Amniotic epithelial cell (primary cell): ENCODE results near the gene LIMK1.
A peak's percentile ranks its signal among the peaks of the same experiment; 100 is the strongest.
"Not testable (repeated sequence)": the region's sequence is repeated elsewhere in the genome, so short reads cannot be mapped to it uniquely, and the experiment has no call there.

Source experiments
- DNase-seq: peaks from one replicate; pipeline ENCODE4 v3.0.0-alpha.2; 2010; ENCODE audit warnings: low read depth

Gene LIMK1

GRCh38 chr7:74126220-74126880 lies 42.7 kb downstream of the LIMK1 start:
- no peak for DNase-seq

DNA sequence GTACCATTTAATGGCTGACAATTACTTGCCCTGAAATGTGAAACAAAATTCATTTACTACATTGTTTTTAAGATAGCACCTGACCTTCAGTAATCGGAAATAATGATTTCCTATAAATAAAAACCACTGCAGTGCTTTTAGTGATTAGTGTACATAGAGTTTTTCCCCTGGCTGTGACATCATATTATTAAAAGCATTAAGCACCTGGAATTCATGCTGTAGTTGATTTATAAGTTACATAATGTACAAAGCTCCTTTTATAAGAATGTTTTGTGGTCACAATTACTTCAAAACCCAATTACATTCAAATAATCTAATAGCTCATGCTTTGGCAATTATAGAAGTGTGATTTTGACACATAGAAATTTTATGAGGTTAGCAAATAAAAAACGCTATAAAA lies 46.3 kb downstream of the LIMK1 start:
- DNase-seq, result no peak

DNA sequence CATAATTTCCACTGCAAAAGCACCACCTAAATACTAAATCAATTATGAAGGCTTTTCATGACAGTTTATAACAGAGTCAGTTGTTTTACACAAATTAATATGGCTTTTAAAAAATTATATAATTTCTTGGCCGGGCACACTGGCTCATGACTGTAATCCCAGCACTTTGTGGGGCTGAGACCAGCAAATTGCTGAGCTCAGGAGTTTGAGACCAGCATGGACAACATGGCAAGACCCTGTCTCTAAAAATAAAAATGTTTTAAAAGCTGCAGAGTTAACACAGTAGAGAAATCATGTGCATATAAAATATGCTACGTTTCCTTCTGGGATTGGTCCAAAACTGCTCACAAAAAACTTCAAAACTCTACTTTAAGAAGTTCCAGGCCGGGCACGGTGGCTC lies 46.9 kb downstream of the LIMK1 start:
- DNase-seq, result no peak

DNA sequence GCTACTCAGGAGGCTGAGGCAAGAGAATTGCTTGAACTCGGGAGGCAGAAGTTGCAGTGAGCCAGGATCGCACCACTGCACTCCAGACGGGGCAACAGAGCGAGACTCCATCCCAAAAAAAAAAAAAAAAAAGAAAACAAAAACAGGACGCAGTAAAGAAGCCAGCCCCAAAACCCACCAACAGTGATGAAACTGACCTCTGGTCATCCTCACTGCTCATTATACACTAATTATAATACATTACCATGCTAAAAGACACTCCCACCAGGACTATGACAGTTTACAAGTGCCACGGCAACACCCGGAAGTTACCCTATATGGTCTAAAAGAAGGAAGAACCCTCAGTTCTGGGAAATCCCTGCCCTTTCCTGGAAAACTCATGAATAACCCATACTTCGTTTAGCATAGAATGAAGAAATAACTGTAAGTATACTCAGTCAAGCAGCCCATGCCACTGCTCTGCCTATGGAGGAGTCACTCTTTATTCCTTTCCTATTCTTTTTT lies 50.6 kb downstream of the LIMK1 start:
- DNase-seq, result peak; percentile 4

GRCh38 chr7:74138334-74138867 lies 54.8 kb downstream of the LIMK1 start:
- DNase-seq, result no peak

- no peak for DNase-seq
These were observed 55.6 kb downstream of the LIMK1 start for GRCh38 chr7:74138945-74139843.

- DNase-seq, result peak; percentile 9
These were observed 58.1 kb downstream of the LIMK1 start for GRCh38 chr7:74141705-74142104.

DNA sequence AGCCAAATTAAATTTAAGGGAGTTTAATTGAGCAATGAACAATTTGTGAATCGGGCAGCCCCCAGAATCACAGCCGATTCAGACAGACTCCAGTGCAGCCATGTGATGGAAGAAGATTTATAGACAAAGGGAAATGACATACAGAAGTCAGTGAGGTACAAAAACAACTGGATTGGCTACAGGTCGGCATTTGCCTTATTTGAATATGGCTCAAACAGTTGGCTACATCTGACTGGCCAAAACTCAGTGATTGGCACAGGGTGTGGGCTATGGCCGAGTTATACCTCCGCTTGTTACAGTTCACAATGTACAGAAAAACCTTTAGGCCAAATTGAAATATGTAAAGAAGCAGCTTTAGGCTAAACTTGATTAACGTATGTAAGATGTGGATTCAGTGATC lies 59.8 kb downstream of the LIMK1 start:
- DNase-seq, result no peak

DNA sequence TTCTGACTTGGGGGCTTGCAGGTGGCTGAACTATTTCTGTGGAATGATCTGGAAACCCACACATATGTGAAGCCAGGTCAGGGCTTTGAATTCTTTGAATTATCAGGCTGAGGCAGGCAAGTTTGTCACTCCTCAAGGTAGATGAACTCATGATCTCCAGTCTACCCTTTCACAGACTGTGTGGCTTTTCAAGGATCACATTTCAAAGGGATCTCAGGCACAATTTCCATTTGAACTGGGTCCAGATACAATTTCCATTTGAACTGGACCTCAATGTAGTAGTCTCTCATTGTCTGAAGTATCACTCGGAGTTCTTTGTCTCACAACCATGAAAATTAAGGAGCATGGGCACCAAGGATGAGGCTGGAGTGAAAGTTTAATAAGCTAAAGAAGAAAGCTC lies 64.9 kb downstream of the LIMK1 start:
- no peak for DNase-seq

DNA sequence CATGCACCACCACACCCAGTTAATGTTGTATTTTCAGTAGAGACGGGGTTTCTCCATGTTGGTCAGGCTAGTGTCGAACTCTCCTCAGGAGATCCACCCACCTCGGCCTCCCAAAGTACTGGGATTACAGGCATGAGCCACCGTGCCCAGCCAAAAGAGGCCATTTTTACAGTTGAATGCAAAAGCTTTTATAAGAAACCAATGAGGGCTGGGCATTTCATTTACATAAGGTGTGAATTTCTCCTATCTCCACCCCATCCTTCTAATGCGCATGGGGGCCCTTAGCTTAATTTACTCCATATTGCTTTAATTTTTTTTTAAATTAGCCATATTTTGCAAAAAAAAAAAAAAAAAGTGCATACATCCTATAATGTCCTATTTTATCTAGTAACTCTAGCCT lies 65.5 kb downstream of the LIMK1 start:
- DNase-seq, result no peak

GRCh38 chr7:74149603-74150002 lies 66.0 kb downstream of the LIMK1 start:
- DNase-seq, result no peak

DNA sequence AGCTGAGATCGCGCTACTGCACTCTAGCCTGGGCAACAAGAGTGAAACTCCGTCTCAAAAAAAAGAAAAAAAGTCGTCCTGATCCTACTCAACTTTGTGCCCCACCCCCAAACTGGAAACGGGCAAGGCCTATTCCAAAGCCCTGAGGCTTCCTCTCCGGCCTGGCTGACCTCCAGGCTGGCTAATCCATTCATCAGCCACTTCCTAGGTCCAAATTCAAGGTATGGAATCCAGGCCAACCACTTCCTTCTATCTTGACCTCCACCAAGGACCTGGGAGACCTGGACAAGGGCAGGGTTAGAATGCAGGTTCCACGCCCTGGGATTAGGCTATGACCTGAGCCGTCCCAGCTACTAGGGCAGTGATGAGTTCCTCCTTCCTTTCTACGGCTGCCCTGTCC lies 70.1 kb downstream of the LIMK1 start:
- DNase-seq, result no peak

DNA sequence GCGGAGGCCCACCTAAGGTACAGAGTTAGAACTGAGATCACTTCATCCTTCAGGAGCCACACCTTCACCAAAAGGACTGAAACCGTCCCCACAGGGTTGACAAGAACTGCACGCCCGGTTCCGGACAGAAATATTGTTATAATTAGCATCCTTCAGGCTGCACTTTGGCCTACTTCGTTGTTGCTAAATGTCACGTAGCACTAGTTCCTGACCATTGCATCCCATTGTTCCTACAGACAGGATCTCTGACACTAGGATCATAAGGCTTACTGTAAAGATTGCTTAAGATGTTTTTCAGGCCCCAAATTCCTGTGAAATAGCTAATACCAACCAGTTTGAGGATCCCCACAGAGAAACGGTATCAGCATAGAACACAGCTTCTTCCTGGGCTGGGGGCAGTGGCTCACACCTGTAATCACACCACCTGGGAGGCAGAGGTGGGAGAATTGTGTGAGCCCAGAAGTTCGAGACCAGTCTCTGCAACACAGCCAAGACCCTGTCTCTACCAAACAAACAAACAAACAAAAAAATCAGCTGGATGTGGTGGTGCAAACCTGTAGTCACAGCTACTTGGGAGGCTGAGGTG lies 72.3 kb downstream of the LIMK1 start:
- no peak for DNase-seq

DNA sequence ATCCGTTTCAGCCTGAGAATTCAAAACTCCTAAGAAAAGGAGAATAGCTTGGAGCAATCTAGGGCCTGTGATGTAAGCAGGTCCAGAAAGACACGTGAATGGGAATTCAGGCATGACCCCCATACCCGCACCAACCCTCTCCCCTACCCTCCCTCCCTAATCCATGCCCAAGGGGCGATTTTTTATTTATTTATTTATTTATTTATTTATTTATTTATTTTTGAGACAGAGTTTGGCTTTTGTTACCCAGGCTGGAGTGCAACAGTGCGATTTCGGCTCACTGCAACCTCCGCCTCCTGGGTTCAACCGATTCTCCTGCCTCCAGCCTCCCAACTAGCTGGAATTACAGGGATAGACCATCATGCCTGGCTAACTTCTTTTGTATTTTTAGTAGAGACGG lies 74.0 kb downstream of the LIMK1 start:
- no peak for DNase-seq

GRCh38 chr7:74164985-74165456 lies 81.4 kb downstream of the LIMK1 start:
- peak; percentile 62 for DNase-seq

GRCh38 chr7:74165867-74166593 lies 82.4 kb downstream of the LIMK1 start:
- DNase-seq, result no peak

DNA sequence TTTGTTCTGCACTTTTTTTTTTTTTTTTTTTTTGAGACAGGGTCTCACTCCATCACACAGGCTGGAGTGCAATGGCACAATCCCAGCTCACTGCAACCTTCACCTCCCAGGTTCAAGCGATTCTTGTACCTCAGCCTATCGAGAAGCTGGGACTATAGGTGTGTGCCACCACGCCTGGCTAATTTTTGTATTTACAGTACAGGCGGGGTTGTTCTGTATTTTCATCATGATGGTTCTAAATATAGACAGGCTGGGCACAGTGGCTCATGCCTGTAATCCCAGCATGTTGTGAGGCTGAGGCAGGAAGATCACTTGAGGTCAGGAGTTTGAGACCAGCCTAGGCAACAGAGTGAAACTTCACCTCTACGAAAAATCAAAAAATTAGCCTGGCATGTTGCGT lies 83.7 kb downstream of the LIMK1 start:
- DNase-seq, result not testable (repeated sequence)
